DMS153 treated with DMSO at 0.1 percent for 48 hours (cell line): Measurements from ENCODE around the gene ECE2.

Experiments
- DNase-seq: peaks from one replicate; lab custom pipeline; 2025; ENCODE audit not compliant: unreplicated experiment; lab: John Stamatoyannopoulos, UW

ECE2 gene

GRCh38 chr3:184275961-184276910 lies at the start of gene ECE2:
ECE2 (plus strand) TSS chr3:184276022; CDS start chr3:184276154, 132 bp downstream.
- no peak for DNase-seq

- DNase-seq: no peak
These were observed 48.3 kb upstream of the ECE2 start for GRCh38 chr3:184227481-184227935.

GRCh38 chr3:184228376-184229137 lies 47.3 kb upstream of the ECE2 start:
- DNase-seq: no peak

- peak; percentile 24 for DNase-seq
These were observed 46.3 kb upstream of the ECE2 start, which contains the start of gene VWA5B2 for GRCh38 chr3:184229394-184230080. VWA5B2 (plus strand) TSS chr3:184229585; CDS start chr3:184230529, 944 bp downstream.

- no peak for DNase-seq
These were observed 45.7 kb upstream of the ECE2 start for GRCh38 chr3:184230081-184230602.

GRCh38 chr3:184230603-184231528 lies 45.0 kb upstream of the ECE2 start:
- DNase-seq: peak; percentile 40

GRCh38 chr3:184231671-184232070 lies 44.2 kb upstream of the ECE2 start:
- DNase-seq: no peak

GRCh38 chr3:184233127-184233843 lies 42.5 kb upstream of the ECE2 start:
- DNase-seq: no peak

GRCh38 chr3:184234224-184234623 lies 41.6 kb upstream of the ECE2 start:
- DNase-seq: no peak

GRCh38 chr3:184234671-184235380 lies 41.0 kb upstream of the ECE2 start:
- no peak for DNase-seq

- no peak for DNase-seq
These were observed 40.3 kb upstream of the ECE2 start for GRCh38 chr3:184235381-184236032.

GRCh38 chr3:184236033-184236410 lies 39.8 kb upstream of the ECE2 start:
- no peak for DNase-seq

- DNase-seq: no peak
These were observed 39.2 kb upstream of the ECE2 start for GRCh38 chr3:184236636-184237035.

GRCh38 chr3:184237211-184237610 lies 38.6 kb upstream of the ECE2 start:
- no peak for DNase-seq

GRCh38 chr3:184237807-184238206 lies 38.0 kb upstream of the ECE2 start:
- DNase-seq: no peak

GRCh38 chr3:184238246-184238818 lies 37.5 kb upstream of the ECE2 start:
- DNase-seq: no peak

- no peak for DNase-seq
These were observed 36.6 kb upstream of the ECE2 start for GRCh38 chr3:184239221-184239620.

- DNase-seq: no peak
These were observed 36.1 kb upstream of the ECE2 start for GRCh38 chr3:184239708-184240107.
